ENCODE results near the gene GIT1. TPM values are rescaled to one million over a fixed set of nuclear protein-coding genes. Genes with fewer than 3 reads are reported as not detected.

GIT1 gene
- total and polyA plus RNA-seq, 2 donors: 14.1 to 33.7 TPM

- no peak for DNase-seq (ENCODE audit: low read depth in 6 of 9, low spot score in 9 of 9)
- H3K4me1 ChIP-seq (ENCODE audit: control insufficient read depth in 2 of 2, insufficient read depth in 2 of 2, low read length in 2 of 2): peaks cover 13 to 30% of the 10 kb centered on the region in 2 donors
- H3K27ac ChIP-seq (ENCODE audit: low read depth in 1 of 2, low read length in 1 of 2): no peak overlapping the region
- H3K4me3 ChIP-seq (ENCODE audit: low read length in 2 of 2): no peak overlapping the region
- peaks cover 0 to 27% of the 10 kb centered on the region in 2 donors for H3K27me3 ChIP-seq (ENCODE audit: control insufficient read depth in 2 of 2, insufficient read depth in 1 of 2, low read length in 1 of 2)
- H3K36me3 ChIP-seq (ENCODE audit: control insufficient read depth in 2 of 2, insufficient read depth in 2 of 2, low read length in 1 of 2): peaks cover 15 to 21% of the 10 kb centered on the region in 2 donors
- no peaks in the 10 kb centered on the region for H3K9me3 ChIP-seq (ENCODE audit: control insufficient read depth in 2 of 2, insufficient read depth in 1 of 2, low read length in 1 of 2)
- WGBS: 72% methylated on average over 4 of the region's 4 CpGs
These were observed 35.1 kb upstream of the GIT1 start for GRCh38 chr17:29624586-29624985.

- Histone ChIP-seq H3K27me3 (ENCODE audit: control insufficient read depth in 2 of 2, insufficient read depth in 1 of 2, low read length in 1 of 2) (peaks cover 0 to 40% of the 10 kb centered on the region in 2 donors), H3K9me3 (ENCODE audit: control insufficient read depth in 2 of 2, insufficient read depth in 1 of 2, low read length in 1 of 2) (no peaks in the 10 kb centered on the region), H3K4me1 (ENCODE audit: control insufficient read depth in 2 of 2, insufficient read depth in 2 of 2, low read length in 2 of 2) (peaks cover 13 to 37% of the 10 kb centered on the region in 2 donors), H3K36me3 (ENCODE audit: control insufficient read depth in 2 of 2, insufficient read depth in 2 of 2, low read length in 1 of 2) (peaks cover 5 to 10% of the 10 kb centered on the region in 2 donors), H3K4me3 (ENCODE audit: low read length in 2 of 2) (peak overlapping the region in 1 of 2 donors; percentile 52), H3K27ac (ENCODE audit: low read depth in 1 of 2, low read length in 1 of 2) (peak overlapping the region in 1 of 2 donors; percentile 1)
- WGBS: 52% methylated on average over 4 of the region's 4 CpGs
- DNase-seq (ENCODE audit: low read depth in 6 of 9, low spot score in 9 of 9): no peak
These were observed 33.8 kb upstream of the GIT1 start for GRCh38 chr17:29623283-29623647.

DNA sequence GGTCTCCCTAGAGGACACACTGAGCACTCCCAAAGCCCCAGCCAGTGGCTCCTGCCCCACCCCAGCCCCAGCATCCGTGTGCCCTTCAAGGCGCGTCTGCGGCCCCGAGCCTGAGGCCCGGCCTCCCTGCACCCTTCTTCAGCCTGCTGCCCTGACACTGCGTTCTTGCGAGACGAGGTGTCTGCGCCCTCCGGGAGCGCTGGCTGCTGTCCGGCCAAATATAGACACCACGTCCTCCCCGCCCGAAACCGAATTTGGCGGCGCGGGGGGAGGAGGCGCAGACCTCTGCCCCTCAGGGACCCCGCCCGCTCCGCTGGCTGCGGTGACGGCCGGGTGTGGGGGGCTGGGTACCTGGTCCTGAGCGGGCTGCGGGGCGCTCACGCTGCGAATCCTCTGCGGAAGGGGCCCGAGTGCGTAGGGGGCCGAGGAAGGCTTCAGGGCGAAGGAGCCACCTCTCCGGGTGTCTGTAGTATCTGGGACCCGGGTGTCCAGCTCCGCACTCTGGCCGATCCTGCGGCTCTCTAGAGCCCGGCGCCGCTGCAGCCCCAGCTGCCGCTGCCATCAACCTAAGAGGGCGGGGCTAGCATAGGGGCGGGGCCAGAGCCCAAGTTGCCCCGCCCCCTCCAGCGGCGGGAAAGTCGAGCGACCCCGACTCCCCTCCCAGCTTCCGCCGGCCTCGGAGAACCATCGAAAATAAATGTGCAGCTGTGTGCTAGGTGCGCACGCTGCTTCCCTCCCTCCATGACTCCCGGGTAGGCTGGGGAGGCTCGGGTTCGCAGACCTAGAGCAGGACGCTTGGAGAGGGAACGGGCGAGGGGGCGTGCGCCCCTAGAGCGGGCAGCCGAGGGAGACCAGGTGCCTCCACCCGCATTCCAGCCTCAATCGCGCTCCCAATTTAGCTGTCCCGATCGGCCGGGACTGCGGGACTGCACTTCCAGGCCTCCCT, 33.2 kb upstream of the GIT1 start, which contains the start of gene CORO6:
TSS of gene CORO6 (minus strand) at position 576 of the 946 bp plus-strand sequence. CDS start 1,491 bp downstream, outside the sequence.
- Histone ChIP-seq H3K4me1 (ENCODE audit: control insufficient read depth in 2 of 2, insufficient read depth in 2 of 2, low read length in 2 of 2) (peaks cover 20 to 44% of the 10 kb centered on the region in 2 donors), H3K36me3 (ENCODE audit: control insufficient read depth in 2 of 2, insufficient read depth in 2 of 2, low read length in 1 of 2) (peaks cover 4 to 9% of the 10 kb centered on the region in 2 donors), H3K9me3 (ENCODE audit: control insufficient read depth in 2 of 2, insufficient read depth in 1 of 2, low read length in 1 of 2) (no peaks in the 10 kb centered on the region), H3K27me3 (ENCODE audit: control insufficient read depth in 2 of 2, insufficient read depth in 1 of 2, low read length in 1 of 2) (peaks cover 0 to 46% of the 10 kb centered on the region in 2 donors), H3K4me3 (ENCODE audit: low read length in 2 of 2) (peak within 1 kb of the TSS; percentile 52 to 58), H3K27ac (ENCODE audit: low read depth in 1 of 2, low read length in 1 of 2) (peak within 1 kb of the TSS in 1 of 2 donors; percentile 1)
- peak in 7 of 9 donors; percentile 67 to 88 (median 79) for DNase-seq (ENCODE audit: low read depth in 6 of 9, low spot score in 9 of 9)
- 2% methylated on average over 77 of the region's 77 CpGs for WGBS

DNA sequence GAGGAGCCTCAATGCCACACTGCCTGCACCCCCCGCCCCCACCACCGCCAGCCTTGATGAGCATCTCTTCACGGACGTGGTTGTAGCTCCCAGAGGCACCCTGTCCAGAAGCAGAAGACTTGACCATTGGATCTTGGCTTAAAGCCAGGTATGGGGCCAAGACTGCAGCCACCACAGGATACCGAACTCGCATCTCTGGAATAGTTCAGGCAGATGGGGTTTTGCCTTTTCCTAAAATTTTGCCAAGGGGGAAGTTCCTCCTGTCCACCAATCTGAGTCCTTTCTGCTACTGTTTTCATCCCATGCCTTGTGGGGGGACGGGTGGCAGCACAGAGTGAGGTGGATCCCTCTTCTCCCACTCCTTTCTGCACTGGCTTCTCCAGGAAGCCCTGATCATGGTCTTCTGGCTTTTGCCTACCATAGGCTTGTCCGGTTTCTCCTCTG, 32.3 kb upstream of the GIT1 start:
- Histone ChIP-seq H3K4me3 (ENCODE audit: low read length in 2 of 2) (peak overlapping the region in 1 of 2 donors; percentile 58), H3K9me3 (ENCODE audit: control insufficient read depth in 2 of 2, insufficient read depth in 1 of 2, low read length in 1 of 2) (peaks cover 0 to 4% of the 10 kb centered on the region in 2 donors), H3K27ac (ENCODE audit: low read depth in 1 of 2, low read length in 1 of 2) (no peak overlapping the region), H3K27me3 (ENCODE audit: control insufficient read depth in 2 of 2, insufficient read depth in 1 of 2, low read length in 1 of 2) (peaks cover 5 to 55% of the 10 kb centered on the region in 2 donors), H3K4me1 (ENCODE audit: control insufficient read depth in 2 of 2, insufficient read depth in 2 of 2, low read length in 2 of 2) (peaks cover 27 to 52% of the 10 kb centered on the region in 2 donors), H3K36me3 (ENCODE audit: control insufficient read depth in 2 of 2, insufficient read depth in 2 of 2, low read length in 1 of 2) (peaks cover 4 to 7% of the 10 kb centered on the region in 2 donors)
- WGBS: 93% methylated on average over 8 of the region's 8 CpGs
- no peak for DNase-seq (ENCODE audit: low read depth in 6 of 9, low spot score in 9 of 9)

- WGBS: 99% methylated on average over 12 of the region's 12 CpGs
- Histone ChIP-seq H3K27me3 (ENCODE audit: control insufficient read depth in 2 of 2, insufficient read depth in 1 of 2, low read length in 1 of 2) (peaks cover 13 to 63% of the 10 kb centered on the region in 2 donors), H3K36me3 (ENCODE audit: control insufficient read depth in 2 of 2, insufficient read depth in 2 of 2, low read length in 1 of 2) (peaks cover 0 to 3% of the 10 kb centered on the region in 2 donors), H3K27ac (ENCODE audit: low read depth in 1 of 2, low read length in 1 of 2) (no peak overlapping the region), H3K4me1 (ENCODE audit: control insufficient read depth in 2 of 2, insufficient read depth in 2 of 2, low read length in 2 of 2) (peaks cover 35 to 60% of the 10 kb centered on the region in 2 donors), H3K4me3 (ENCODE audit: low read length in 2 of 2) (no peak overlapping the region), H3K9me3 (ENCODE audit: control insufficient read depth in 2 of 2, insufficient read depth in 1 of 2, low read length in 1 of 2) (peaks cover 0 to 5% of the 10 kb centered on the region in 2 donors)
- no peak for DNase-seq (ENCODE audit: low read depth in 6 of 9, low spot score in 9 of 9)
These were observed 31.5 kb upstream of the GIT1 start for GRCh38 chr17:29620779-29621500.

DNA sequence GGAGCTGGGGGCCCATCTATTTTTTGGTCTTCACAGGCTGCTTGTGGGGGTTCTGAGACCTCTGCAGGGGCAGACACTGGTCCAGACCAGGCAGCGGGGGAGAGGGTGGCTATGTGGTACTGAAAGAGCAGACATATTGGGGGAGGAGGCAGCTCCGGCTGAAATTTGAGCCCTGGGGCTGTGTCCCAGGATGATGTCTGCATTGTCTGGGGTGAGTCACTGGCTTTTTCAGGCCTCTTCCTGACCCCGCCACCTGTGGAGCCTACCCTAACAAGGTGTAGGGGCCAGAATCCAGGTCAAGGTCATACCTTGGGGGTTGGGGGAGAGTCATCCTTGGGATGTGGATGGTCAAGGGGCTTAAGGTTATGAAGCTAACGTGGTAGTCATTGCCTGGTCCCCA, 30.8 kb upstream of the GIT1 start:
- no peak overlapping the region for H3K4me3 ChIP-seq (ENCODE audit: low read length in 2 of 2)
- no peaks in the 10 kb centered on the region for H3K36me3 ChIP-seq (ENCODE audit: control insufficient read depth in 2 of 2, insufficient read depth in 2 of 2, low read length in 1 of 2)
- peaks cover 40 to 66% of the 10 kb centered on the region in 2 donors for H3K4me1 ChIP-seq (ENCODE audit: control insufficient read depth in 2 of 2, insufficient read depth in 2 of 2, low read length in 2 of 2)
- H3K27me3 ChIP-seq (ENCODE audit: control insufficient read depth in 2 of 2, insufficient read depth in 1 of 2, low read length in 1 of 2): peaks cover 18 to 70% of the 10 kb centered on the region in 2 donors
- peaks cover 0 to 12% of the 10 kb centered on the region in 2 donors for H3K9me3 ChIP-seq (ENCODE audit: control insufficient read depth in 2 of 2, insufficient read depth in 1 of 2, low read length in 1 of 2)
- 96% methylated on average over 4 of the region's 4 CpGs for WGBS
- no peak overlapping the region for H3K27ac ChIP-seq (ENCODE audit: low read depth in 1 of 2, low read length in 1 of 2)
- no peak for DNase-seq (ENCODE audit: low read depth in 6 of 9, low spot score in 9 of 9)

- no peak overlapping the region for H3K4me3 ChIP-seq (ENCODE audit: low read length in 2 of 2)
- peaks cover 49 to 69% of the 10 kb centered on the region in 2 donors for H3K4me1 ChIP-seq (ENCODE audit: control insufficient read depth in 2 of 2, insufficient read depth in 2 of 2, low read length in 2 of 2)
- H3K27ac ChIP-seq (ENCODE audit: low read depth in 1 of 2, low read length in 1 of 2): no peak overlapping the region
- no peak for DNase-seq (ENCODE audit: low read depth in 6 of 9, low spot score in 9 of 9)
- no peaks in the 10 kb centered on the region for H3K36me3 ChIP-seq (ENCODE audit: control insufficient read depth in 2 of 2, insufficient read depth in 2 of 2, low read length in 1 of 2)
- H3K9me3 ChIP-seq (ENCODE audit: control insufficient read depth in 2 of 2, insufficient read depth in 1 of 2, low read length in 1 of 2): peaks cover 0 to 12% of the 10 kb centered on the region in 2 donors
- H3K27me3 ChIP-seq (ENCODE audit: control insufficient read depth in 2 of 2, insufficient read depth in 1 of 2, low read length in 1 of 2): peaks cover 23 to 80% of the 10 kb centered on the region in 2 donors
These were observed 29.8 kb upstream of the GIT1 start for GRCh38 chr17:29619251-29619650.

- Histone ChIP-seq H3K36me3 (ENCODE audit: control insufficient read depth in 2 of 2, insufficient read depth in 2 of 2, low read length in 1 of 2) (no peaks in the 10 kb centered on the region), H3K27ac (ENCODE audit: low read depth in 1 of 2, low read length in 1 of 2) (no peak overlapping the region), H3K9me3 (ENCODE audit: control insufficient read depth in 2 of 2, insufficient read depth in 1 of 2, low read length in 1 of 2) (peaks cover 0 to 12% of the 10 kb centered on the region in 2 donors), H3K4me1 (ENCODE audit: control insufficient read depth in 2 of 2, insufficient read depth in 2 of 2, low read length in 2 of 2) (peaks cover 56 to 71% of the 10 kb centered on the region in 2 donors), H3K27me3 (ENCODE audit: control insufficient read depth in 2 of 2, insufficient read depth in 1 of 2, low read length in 1 of 2) (peaks cover 25 to 88% of the 10 kb centered on the region in 2 donors), H3K4me3 (ENCODE audit: low read length in 2 of 2) (peak overlapping the region in 1 of 2 donors; percentile 7)
- 48% methylated on average over 22 of the region's 22 CpGs for WGBS
- no peak for DNase-seq (ENCODE audit: low read depth in 6 of 9, low spot score in 9 of 9)
These were observed 29.0 kb upstream of the GIT1 start for GRCh38 chr17:29618272-29619065.
